HL-60 (cell line): ENCODE measurements around the gene SRCIN1.

Experiments
- POLR2AphosphoS5 ChIP-seq: IDR thresholded peaks from 2 replicates; pipeline ENCODE4 v1.6.1; 2012; ENCODE audit warnings: low read depth
- TF ChIP-seq, protein P1 (sequence below): IDR thresholded peaks from one replicate; pipeline ENCODE4 v1.5.1; 2011; ENCODE audit warnings: low read length, control low read depth, inconsistent platforms; ENCODE audit not compliant: insufficient read depth

- TF ChIP-seq, protein P1, sequence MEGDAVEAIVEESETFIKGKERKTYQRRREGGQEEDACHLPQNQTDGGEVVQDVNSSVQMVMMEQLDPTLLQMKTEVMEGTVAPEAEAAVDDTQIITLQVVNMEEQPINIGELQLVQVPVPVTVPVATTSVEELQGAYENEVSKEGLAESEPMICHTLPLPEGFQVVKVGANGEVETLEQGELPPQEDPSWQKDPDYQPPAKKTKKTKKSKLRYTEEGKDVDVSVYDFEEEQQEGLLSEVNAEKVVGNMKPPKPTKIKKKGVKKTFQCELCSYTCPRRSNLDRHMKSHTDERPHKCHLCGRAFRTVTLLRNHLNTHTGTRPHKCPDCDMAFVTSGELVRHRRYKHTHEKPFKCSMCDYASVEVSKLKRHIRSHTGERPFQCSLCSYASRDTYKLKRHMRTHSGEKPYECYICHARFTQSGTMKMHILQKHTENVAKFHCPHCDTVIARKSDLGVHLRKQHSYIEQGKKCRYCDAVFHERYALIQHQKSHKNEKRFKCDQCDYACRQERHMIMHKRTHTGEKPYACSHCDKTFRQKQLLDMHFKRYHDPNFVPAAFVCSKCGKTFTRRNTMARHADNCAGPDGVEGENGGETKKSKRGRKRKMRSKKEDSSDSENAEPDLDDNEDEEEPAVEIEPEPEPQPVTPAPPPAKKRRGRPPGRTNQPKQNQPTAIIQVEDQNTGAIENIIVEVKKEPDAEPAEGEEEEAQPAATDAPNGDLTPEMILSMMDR: no peak
- no peak for TF ChIP-seq POLR2AphosphoS5
These were observed 7.2 kb downstream of the SRCIN1 start for GRCh38 chr17:38598536-38598935.
